K562 (cell line): ENCODE measurements around the gene SULT1E1. TPM values are rescaled to one million over a fixed set of nuclear protein-coding genes. Genes with fewer than 3 reads are reported as not detected.

ENCODE experiments used
- ATAC-seq: fragments of 200-7000 bp; cut with Tn5 transposase; 3 replicates; pipeline ENCODE4 v1.9.1; 2020; ENCODE audit warnings: moderate library complexity
- BruUV-seq: library from RNA; stranded (reverse); fragments of 400-500 nt; replicated peaks from 2 replicates; lab custom pipeline; 2021; lab: Mats Ljungman, UMichigan
- CTCF ChIA-PET: fragments of 300-600 bp; formaldehyde crosslinking; extraction: SDS; loops from one replicate; lab custom pipeline; 2021; ENCODE audit warnings: low intra/inter-chr PET ratio; lab: Yijun Ruan, JAX
- POLR2A ChIA-PET: fragments of 300-600, 350-650 bp; sonication (Branson Sonifier 250); formaldehyde crosslinking; extraction: SDS; loops from one replicate; lab custom pipeline; 2021; ENCODE audit warnings: antibody characterized with exemption, inconsistent platforms; lab: Yijun Ruan, JAX
- DNase-seq, 4 experiments: peaks; one replicate each; pipeline versions ENCODE4 v3.0.0 to v3.0.0-alpha.2; 2011 to 2018; ENCODE audit warnings: low spot score in 3 of 4, mixed read lengths in 3 of 4; ENCODE audit errors: extremely low read depth in 1 of 4
- FAIRE-seq: peaks from 2 replicates; lab custom pipeline; 2011; peaks lifted over from hg19 to GRCh38; lab: Jason Lieb, UNC
- H2AFZ ChIP-seq: 2 replicates; pipeline ENCODE4 v1.6.0; 2011; ENCODE audit warnings: low read depth, low read length, control low read depth, inconsistent platforms
- H3K27ac ChIP-seq: fragments of 200-600 bp; 3 replicates; pipeline ENCODE4 v1.8.0; 2011; ENCODE audit warnings: low read depth, mild to moderate bottlenecking, control low read depth, inconsistent platforms, low read length, moderate library complexity, mixed read lengths; ENCODE audit errors: extremely low read depth
- H3K27me3 ChIP-seq, 2 experiments: fragments of 300-600 bp in 1 of 2; 2 replicates in 1 of 2; 3 replicates in 1 of 2; pipeline versions ENCODE4 v1.6.0 to v1.8.0; 2011; ENCODE audit warnings: inconsistent platforms in 2 of 2, low read length in 2 of 2, mild to moderate bottlenecking in 1 of 2, mixed read lengths in 1 of 2, moderate library complexity in 1 of 2; ENCODE audit not compliant: control insufficient read depth in 2 of 2, insufficient read depth in 2 of 2
- H3K36me3 ChIP-seq: fragments of 300-600 bp; 3 replicates; pipeline ENCODE4 v1.8.0; 2011; ENCODE audit warnings: mild to moderate bottlenecking, low read length, inconsistent platforms; ENCODE audit not compliant: control insufficient read depth, insufficient read depth
- H3K4me1 ChIP-seq, 2 experiments: fragments of 200-600 bp in 1 of 2; replicated peaks in 1 of 2; 2 replicates in 1 of 2; 3 replicates in 1 of 2; pipeline versions ENCODE4 v1.5.1 to v1.8.0; 2011; ENCODE audit warnings: inconsistent platforms in 2 of 2, low read length in 2 of 2, mild to moderate bottlenecking in 1 of 2, mixed read lengths in 1 of 2, moderate library complexity in 1 of 2; ENCODE audit not compliant: control insufficient read depth in 2 of 2, insufficient read depth in 2 of 2
- H3K4me2 ChIP-seq: 2 replicates; pipeline ENCODE4 v1.6.1; 2011; ENCODE audit warnings: low read length, control low read depth, inconsistent platforms, mixed read lengths; ENCODE audit not compliant: insufficient read depth
- H3K4me3 ChIP-seq: fragments of 200-600 bp; sonication (generic), shearing (Covaris generic); 2 replicates; pipeline ENCODE4 v1.5.1; 2016; ENCODE audit warnings: control low read depth, inconsistent platforms
- H3K79me2 ChIP-seq: fragments of 200-600 bp; 3 replicates; pipeline ENCODE4 v1.8.0; 2011; ENCODE audit warnings: low read length, inconsistent platforms; ENCODE audit not compliant: control insufficient read depth, insufficient read depth
- H3K9ac ChIP-seq, 2 experiments: 2 replicates each; pipeline versions ENCODE4 v1.6.0 to v1.6.1; 2011; ENCODE audit warnings: low read depth in 2 of 2, low read length in 2 of 2, control low read depth in 1 of 2, inconsistent platforms in 1 of 2, mild to moderate bottlenecking in 1 of 2, mixed read lengths in 1 of 2; ENCODE audit not compliant: insufficient read depth in 1 of 2
- H3K9me1 ChIP-seq: one replicate; pipeline ENCODE4 v1.6.0; 2011; ENCODE audit warnings: inconsistent platforms, mild to moderate bottlenecking, low read length, moderate library complexity; ENCODE audit not compliant: control insufficient read depth, insufficient read depth
- H3K9me3 ChIP-seq: replicated peaks from 2 replicates; pipeline ENCODE4 v1.5.1; 2011; ENCODE audit warnings: low read depth, low read length, inconsistent platforms; ENCODE audit not compliant: control insufficient read depth, insufficient read depth
- H4K20me1 ChIP-seq: replicated peaks from 2 replicates; pipeline ENCODE4 v1.6.1; 2011; ENCODE audit warnings: low read length, inconsistent platforms, mixed read lengths; ENCODE audit not compliant: control insufficient read depth, insufficient read depth
- BHLHE40 ChIP-seq: IDR thresholded peaks from 2 replicates; pipeline ENCODE4 v1.6.1; 2011; ENCODE audit warnings: low read length, improper control_type of control experiment
- CREM ChIP-seq: IDR thresholded peaks from 2 replicates; pipeline ENCODE4 v1.6.1; 2014; ENCODE audit warnings: antibody characterized with exemption, low read depth
- ETV5 ChIP-seq: sonication (generic); formaldehyde crosslinking; IDR thresholded peaks from 2 replicates; pipeline ENCODE4 v1.4.0; 2020; ENCODE audit warnings: low read depth, mild to moderate bottlenecking, missing genetic modification reagents
- FIP1L1 ChIP-seq: fragments of 200-400 bp; formaldehyde crosslinking; IDR thresholded peaks from 2 replicates; pipeline ENCODE4 v1.6.1; 2018; ENCODE audit warnings: mild to moderate bottlenecking, low read depth, low read length; ENCODE audit not compliant: poor library complexity, severe bottlenecking
- NCOR1 ChIP-seq: fragments of 450-650 bp; IDR thresholded peaks from 2 replicates; pipeline ENCODE4 v1.6.1; 2016; ENCODE audit warnings: mild to moderate bottlenecking, moderate library complexity
- RERE ChIP-seq: sonication (generic); formaldehyde crosslinking; IDR thresholded peaks from 2 replicates; pipeline ENCODE4 v1.8.0; 2023; ENCODE audit warnings: missing genetic modification reagents, mild to moderate bottlenecking, borderline replicate concordance
- SIRT6 ChIP-seq: IDR thresholded peaks from one replicate; pipeline ENCODE4 v1.6.1; 2012; ENCODE audit warnings: low read depth, mild to moderate bottlenecking, control low read depth, inconsistent platforms, low read length, moderate library complexity
- TFE3 ChIP-seq: fragments of 450-650 bp; formaldehyde crosslinking; IDR thresholded peaks from 2 replicates; pipeline ENCODE4 v1.4.0; 2020; ENCODE audit warnings: mild to moderate bottlenecking, mixed read lengths
- ZMIZ1 ChIP-seq, 2 experiments: fragments of 150-350 bp in 1 of 2; IDR thresholded peaks; 2 replicates each; pipeline ENCODE4 v1.6.1; 2012 to 2016; ENCODE audit warnings: low read depth in 2 of 2, low read length in 2 of 2, mild to moderate bottlenecking in 1 of 2, moderate library complexity in 1 of 2
- ZNF586 ChIP-seq: fragments of 450-650 bp; formaldehyde crosslinking; conservative IDR thresholded peaks from 2 replicates; pipeline ENCODE4 v1.4.0; 2020; ENCODE audit warnings: mild to moderate bottlenecking, moderate library complexity
- WGBS: fragments of 100-300 bp; shearing (Covaris generic); methylation state at CpG from one replicate; pipeline ENCODE4 v1.1.6; 2016; ENCODE audit warnings: low coverage, mixed read lengths; ENCODE audit not compliant: insufficient coverage; ENCODE audit errors: missing lambda C conversion rate; 5-methylcytosine and 5-hydroxymethylcytosine counted together
- in situ Hi-C: fragments of 300-500 bp; cut with MboI; formaldehyde crosslinking; loops from 4 replicates; pipeline ENCODE4 v1.15.0; 2018; ENCODE audit warnings: inconsistent platforms, mixed read lengths
- intact Hi-C: fragments of 100-400 bp; cut with micrococcal nuclease; formaldehyde crosslinking; loops from 2 replicates; pipeline ENCODE4 v1.14.2; 2022
- polyA plus RNA-seq, 8 experiments: library from polyadenylated mRNA; depleted of rRNA in 4 of 8; stranded (reverse) in 5 of 8; unstranded in 3 of 8; fragments of >200 nt; fragmentation: Nextera tagmentation in 2 of 8; fragmentation: Illumina TruSeq in 1 of 8; extraction: Ambion mirVana in 2 of 8; extraction: Trizol in 1 of 8; gene quantifications; 2 replicates each; pipeline versions ENCODE4 v1.2.1 to v1.2.3, GENCODE V29; 2011 to 2014; ENCODE audit warnings: inconsistent platforms in 1 of 8, missing spikeins in 1 of 8
- total RNA-seq, 7 experiments: library from RNA; depleted of rRNA in 6 of 7; stranded (reverse); fragments of >200 nt in 6 of 7; fragmentation: Illumina TruSeq in 2 of 7; extraction: Trizol in 2 of 7; gene quantifications; 2 replicates each; pipeline versions ENCODE4 v1.2.1 to v1.2.3, GENCODE V29; 2011 to 2021; ENCODE audit warnings: low replicate concordance in 1 of 7

SULT1E1 gene
- total and polyA plus RNA-seq, 9 of the 15 experiments (the other 6 are each of a cell fraction or from before 2014, with no cell fraction given): not detected

GRCh38 chr4:69818060-69818639 lies 41.8 kb downstream of the SULT1E1 start:
- Histone ChIP-seq H3K9ac (no peak overlapping the region), H3K4me1 (no peaks in the 10 kb centered on the region), H3K79me2 (no peaks in the 10 kb centered on the region), H4K20me1 (no peaks in the 10 kb centered on the region), H3K9me3 (no peaks in the 10 kb centered on the region), H3K36me3 (no peaks in the 10 kb centered on the region), H3K27ac (no peak overlapping the region), H2AFZ (no peak overlapping the region), H3K9me1 (no peaks in the 10 kb centered on the region), H3K4me2 (no peak overlapping the region), H3K4me3 (no peak overlapping the region), H3K27me3 (no peaks in the 10 kb centered on the region)
- DNase-seq: no peak
- ChIA-PET POLR2A (no interaction called here), CTCF (no interaction called here)
- FAIRE-seq: no peak
- no peak for ATAC-seq
- intact Hi-C loops (no loop called here), in situ Hi-C loops (no loop called here)
- no TSS peak for BruUV-seq
- TF ChIP-seq SIRT6 (no peak), NCOR1 (no peak), TFE3 (CRISPR knock-in tag) (no peak), RERE (CRISPR knock-in tag) (no peak), BHLHE40 (no peak), CREM (no peak), ZNF586 (CRISPR knock-in tag) (no peak), FIP1L1 (no peak), ETV5 (CRISPR knock-in tag) (no peak), ZMIZ1 (IDR thresholded peaks at IDR 0.05; ENCODE audit: low read depth in 2 of 2, low read length in 2 of 2) (no peak)
- WGBS: 0% methylated on average over 1 of the region's 1 CpG
